HEK293 (cell line): Measurements from ENCODE around the gene HEG1.

ENCODE experiments used
- CTCF ChIA-PET: fragments of 350-600 bp; formaldehyde crosslinking; extraction: SDS; loops from one replicate; lab custom pipeline; 2021; ENCODE audit warnings: antibody characterized with exemption; lab: Yijun Ruan, JAX
- POLR2A ChIA-PET: fragments of 300-600 bp; formaldehyde crosslinking; extraction: SDS; loops from one replicate; lab custom pipeline; 2020; ENCODE audit warnings: antibody characterized with exemption, inconsistent platforms; lab: Yijun Ruan, JAX
- H3K27ac ChIP-seq: fragments of 200-500 bp; sonication (Bioruptor generic); 2 replicates; pipeline ENCODE4 v1.5.1; 2014; ENCODE audit warnings: low read depth, low read length, control low read depth, inconsistent platforms; ENCODE audit errors: extremely low read depth
- H3K36me3 ChIP-seq, 2 experiments: fragments of 200-500 bp in 1 of 2; sonication (Bioruptor generic) in 1 of 2; 1 replicate in 1 of 2; 2 replicates in 1 of 2; pipeline ENCODE4 v1.5.1; 2014 to 2017; ENCODE audit warnings: inconsistent platforms in 2 of 2, low read length in 2 of 2; ENCODE audit not compliant: control insufficient read depth in 2 of 2, insufficient read depth in 1 of 2
- H3K4me1 ChIP-seq: fragments of 200-500 bp; sonication (Bioruptor generic); 2 replicates; pipeline ENCODE4 v1.5.1; 2014; ENCODE audit warnings: mild to moderate bottlenecking, low read length, inconsistent platforms; ENCODE audit not compliant: control insufficient read depth, insufficient read depth
- H3K4me3 ChIP-seq: 2 replicates; pipeline ENCODE4 v1.5.1; 2011; ENCODE audit warnings: low read depth, mild to moderate bottlenecking, control low read depth, low read length, moderate library complexity
- H3K9me3 ChIP-seq: fragments of 200-500 bp; sonication (Bioruptor generic); 2 replicates; pipeline ENCODE4 v1.5.1; 2014; ENCODE audit warnings: low read depth, low read length, inconsistent platforms; ENCODE audit not compliant: control insufficient read depth, insufficient read depth
- INSM2 ChIP-seq: fragments of 450-650 bp; formaldehyde crosslinking; IDR thresholded peaks from 2 replicates; pipeline ENCODE4 v1.5.1; 2016; ENCODE audit warnings: missing biosample characterization, missing genetic modification characterization
- KLF9 ChIP-seq: fragments of 450-650 bp; formaldehyde crosslinking; IDR thresholded peaks from 2 replicates; pipeline ENCODE4 v1.5.1; 2016; ENCODE audit warnings: missing biosample characterization, missing genetic modification characterization, low read depth
- PBX3 ChIP-seq: sonication (generic); formaldehyde crosslinking; IDR thresholded peaks from 2 replicates; pipeline ENCODE4 v1.8.1; 2022; ENCODE audit warnings: mild to moderate bottlenecking, moderate library complexity, missing genetic modification reagents
- PRDM10 ChIP-seq: fragments of 450-650 bp; formaldehyde crosslinking; IDR thresholded peaks from 2 replicates; pipeline ENCODE4 v1.5.1; 2016; ENCODE audit warnings: missing biosample characterization, missing genetic modification characterization
- RBAK ChIP-seq: fragments of 450-650 bp; formaldehyde crosslinking; IDR thresholded peaks from 2 replicates; pipeline ENCODE4 v1.5.1; 2016; ENCODE audit warnings: missing biosample characterization, missing genetic modification characterization
- TRIM28 ChIP-seq: IDR thresholded peaks from 2 replicates; pipeline ENCODE4 v1.6.1; 2011; ENCODE audit warnings: low read length, control low read depth, borderline replicate concordance
- WT1 ChIP-seq: fragments of 450-650 bp; formaldehyde crosslinking; IDR thresholded peaks from 2 replicates; pipeline ENCODE4 v1.5.1; 2016; ENCODE audit warnings: missing biosample characterization, missing genetic modification characterization
- ZBTB6 ChIP-seq: fragments of 450-650 bp; formaldehyde crosslinking; IDR thresholded peaks from 2 replicates; pipeline ENCODE4 v1.5.1; 2017; ENCODE audit warnings: missing biosample characterization, missing genetic modification characterization
- ZFP37 ChIP-seq: fragments of 450-650 bp; formaldehyde crosslinking; IDR thresholded peaks from 2 replicates; pipeline ENCODE4 v1.5.1; 2016; ENCODE audit warnings: missing biosample characterization, missing genetic modification characterization
- ZNF140 ChIP-seq: fragments of 450-650 bp; formaldehyde crosslinking; IDR thresholded peaks from 2 replicates; pipeline ENCODE4 v1.5.1; 2016; ENCODE audit warnings: missing biosample characterization, missing genetic modification characterization
- ZNF221 ChIP-seq: fragments of 450-650 bp; formaldehyde crosslinking; IDR thresholded peaks from 2 replicates; pipeline ENCODE4 v1.5.1; 2017; ENCODE audit warnings: missing biosample characterization, missing genetic modification characterization, borderline replicate concordance
- ZNF24 ChIP-seq: fragments of 450-650 bp; formaldehyde crosslinking; IDR thresholded peaks from 2 replicates; pipeline ENCODE4 v1.5.1; 2016; ENCODE audit warnings: missing biosample characterization, missing genetic modification characterization
- ZNF350 ChIP-seq: fragments of 450-650 bp; formaldehyde crosslinking; IDR thresholded peaks from 2 replicates; pipeline ENCODE4 v1.5.0; 2017; ENCODE audit warnings: missing biosample characterization, mild to moderate bottlenecking, missing genetic modification characterization
- ZNF354C ChIP-seq: fragments of 450-650 bp; formaldehyde crosslinking; IDR thresholded peaks from 2 replicates; pipeline ENCODE4 v1.5.1; 2016; ENCODE audit warnings: missing biosample characterization, missing genetic modification characterization, low read depth, borderline replicate concordance
- ZNF366 ChIP-seq: fragments of 450-650 bp; formaldehyde crosslinking; conservative IDR thresholded peaks from 2 replicates; pipeline ENCODE4 v1.5.1; 2016; ENCODE audit warnings: missing biosample characterization, missing genetic modification characterization
- ZNF423 ChIP-seq: fragments of 450-650 bp; formaldehyde crosslinking; IDR thresholded peaks from 2 replicates; pipeline ENCODE4 v1.5.1; 2016; ENCODE audit warnings: missing biosample characterization, missing genetic modification characterization
- ZNF488 ChIP-seq: fragments of 450-650 bp; formaldehyde crosslinking; IDR thresholded peaks from 2 replicates; pipeline ENCODE4 v1.5.1; 2016; ENCODE audit warnings: missing biosample characterization, missing genetic modification characterization
- ZNF629 ChIP-seq: fragments of 450-650 bp; formaldehyde crosslinking; IDR thresholded peaks from 2 replicates; pipeline ENCODE4 v1.5.1; 2017; ENCODE audit warnings: missing biosample characterization, missing genetic modification characterization
- ZNF660 ChIP-seq: fragments of 450-650 bp; IDR thresholded peaks from 2 replicates; pipeline ENCODE4 v1.5.1; 2018; ENCODE audit warnings: missing biosample characterization, mild to moderate bottlenecking, missing genetic modification characterization
- ZSCAN30 ChIP-seq: fragments of 450-650 bp; IDR thresholded peaks from 2 replicates; pipeline ENCODE4 v1.5.1; 2018; ENCODE audit warnings: missing biosample characterization, mild to moderate bottlenecking, missing genetic modification characterization, moderate library complexity

The HEG1 gene

GRCh38 chr3:125072301-125072700, 16.5 kb upstream of the HEG1 start:
- TF ChIP-seq ZNF350 (tag by site-specific recombination): no peak
- TF ChIP-seq ZBTB6 (tag by site-specific recombination): no peak
- no peak for TF ChIP-seq ZNF660 (tag by site-specific recombination)
- no peak for TF ChIP-seq ZNF366
- no peak for TF ChIP-seq WT1 (tag by site-specific recombination)
- no peak for TF ChIP-seq ZNF140
- TF ChIP-seq ZNF629 (tag by site-specific recombination): no peak
- TF ChIP-seq RBAK: no peak
- no peak for TF ChIP-seq ZNF488 (tag by site-specific recombination)
- TF ChIP-seq ZNF354C: no peak
- TF ChIP-seq TRIM28: no peak
- TF ChIP-seq, all 188 proteins: peak for 0
- Histone ChIP-seq H3K4me1 (no peaks in the 10 kb centered on the region), H3K27ac (no peak overlapping the region), H3K36me3 (no peaks in the 10 kb centered on the region), H3K9me3 (no peaks in the 10 kb centered on the region), H3K4me3 (no peak overlapping the region)
- ChIA-PET POLR2A (no interaction called here), CTCF (no interaction called here)

GRCh38 chr3:125069968-125070745, 14.4 kb upstream of the HEG1 start:
- Histone ChIP-seq H3K4me3 (no peak overlapping the region), H3K36me3 (no peaks in the 10 kb centered on the region), H3K27ac (no peak overlapping the region), H3K4me1 (no peaks in the 10 kb centered on the region), H3K9me3 (no peaks in the 10 kb centered on the region)
- ChIA-PET POLR2A (no interaction called here), CTCF (no interaction called here)
- TF ChIP-seq ZNF221 (tag by site-specific recombination): no peak

GRCh38 chr3:125069452-125069851, 13.7 kb upstream of the HEG1 start:
- no peak for TF ChIP-seq ZNF354C
- no peak for TF ChIP-seq ZNF423 (tag by site-specific recombination)
- Histone ChIP-seq H3K4me3 (no peak overlapping the region), H3K27ac (no peak overlapping the region), H3K9me3 (no peaks in the 10 kb centered on the region), H3K4me1 (no peaks in the 10 kb centered on the region), H3K36me3 (no peaks in the 10 kb centered on the region)
- POLR2A ChIA-PET: no interaction called here
- CTCF ChIA-PET: no interaction called here

- Histone ChIP-seq H3K4me3 (no peak overlapping the region), H3K9me3 (no peaks in the 10 kb centered on the region), H3K36me3 (no peaks in the 10 kb centered on the region), H3K27ac (no peak overlapping the region), H3K4me1 (no peaks in the 10 kb centered on the region)
- ChIA-PET CTCF (no interaction called here), POLR2A (no interaction called here)
- TF ChIP-seq WT1 (tag by site-specific recombination) (no peak), ZNF24 (tag by site-specific recombination) (no peak), KLF9 (tag by site-specific recombination) (no peak), PRDM10 (no peak), ZNF354C (no peak), ZSCAN30 (no peak), TRIM28 (no peak), INSM2 (tag by site-specific recombination) (no peak), PBX3 (CRISPR knock-in tag) (no peak), ZFP37 (tag by site-specific recombination) (no peak)
Observed at GRCh38 chr3:125068265-125068664, 12.5 kb upstream of the HEG1 start.
